H1 (cell line): Measurements from ENCODE around the gene MED16. TPM values are rescaled to one million over a fixed set of nuclear protein-coding genes. Genes with fewer than 3 reads are reported as not detected.

Source experiments
- NRF1 ChIP-seq: IDR thresholded peaks from 2 replicates; pipeline ENCODE4 v1.6.1; 2011; ENCODE audit warnings: mild to moderate bottlenecking, low read depth, low read length, improper control_type of control experiment
- RBBP5 ChIP-seq: IDR thresholded peaks from 2 replicates; pipeline ENCODE4 v1.7.1; 2012; ENCODE audit warnings: low read depth, mild to moderate bottlenecking, inconsistent platforms, low read length, moderate library complexity, borderline replicate concordance
- RNF2 ChIP-seq: fragments of 200-900, 300-1000 bp; sonication (generic); IDR thresholded peaks from 2 replicates; pipeline ENCODE4 v1.7.1; 2016; ENCODE audit warnings: borderline replicate concordance, low read depth, mild to moderate bottlenecking, antibody characterized with exemption, low read length; ENCODE audit not compliant: poor library complexity, severe bottlenecking; ENCODE audit errors: missing control alignments
- YY1 ChIP-seq: IDR thresholded peaks from 2 replicates; pipeline ENCODE4 v1.6.1; 2011; ENCODE audit warnings: low read depth, mild to moderate bottlenecking, low read length
- polyA plus RNA-seq, 7 experiments: library from polyadenylated mRNA; depleted of rRNA in 3 of 7; stranded (reverse) in 5 of 7; unstranded in 2 of 7; fragments of >200 nt in 5 of 7; fragments of 200-250 nt in 2 of 7; gene quantifications; 1 replicate in 5 of 7; 2 replicates in 1 of 7; 4 replicates in 1 of 7; pipeline versions ENCODE4 v1.2.1 to v1.2.3, GENCODE V29; 2011 to 2013; ENCODE audit warnings: missing spikeins in 2 of 7, mixed read lengths in 2 of 7
- total RNA-seq: library from RNA; stranded (reverse); fragmentation: NEBNext Ultra II Directional; extraction: Animal tissue kit (Norgen Biotek cat#: 25700); gene quantifications from 2 replicates; pipeline ENCODE4 v1.2.1, GENCODE V29; 2021

Gene MED16
- total and polyA plus RNA-seq, 2 of the 8 experiments (the other 6 are each of a cell fraction or from before 2014, with no cell fraction given): 51.0 to 67.2 TPM

GRCh38 chr19:900043-900301 lies 7.0 kb upstream of the MED16 start (continued):
- TF ChIP-seq RBBP5 (no peak), RNF2 (no peak), YY1 (no peak), NRF1 (no peak)
- TF ChIP-seq, all 59 proteins: peak for 0
